Measurements from ENCODE around the gene FTSJ3. TPM values are rescaled to one million over a fixed set of nuclear protein-coding genes. Genes with fewer than 3 reads are reported as not detected.
A peak's percentile ranks its signal among the peaks of the same experiment; 100 is the strongest.

Gene FTSJ3
- total RNA-seq, 1 experiment from 2014 or later = 36.9 TPM

GRCh38 chr17:63830904-63831491, 3.5 kb upstream of the FTSJ3 start:
- CTCF ChIA-PET = no interaction called here
- POLR2A ChIA-PET (ENCODE audit: unreplicated experiment) = interaction anchor here (0.6 kb wide), 1 partner anchor 80 kb away, joined by 4 read pairs; no protein-coding TSS in a partner anchor
- peaks cover 31% of the 10 kb centered on the region for H3K36me3 ChIP-seq (ENCODE audit: low read depth)
- no peak for DNase-seq
- H3K9me3 ChIP-seq (ENCODE audit: insufficient read depth, low read depth) = no peaks in the 10 kb centered on the region
- no peaks in the 10 kb centered on the region for H3K9me2 ChIP-seq (ENCODE audit: insufficient read depth)
- H4K20me1 ChIP-seq (ENCODE audit: insufficient read depth) = peaks cover 10% of the 10 kb centered on the region; the same call in 1 of the 2 replicates
- peaks cover 41% of the 10 kb centered on the region for H3F3A ChIP-seq (ENCODE audit: insufficient read depth, low read depth)
- BruUV-seq (replicated peaks) = no TSS peak
- H3K4me3 ChIP-seq = no peak overlapping the region
- H3K4me1 ChIP-seq (replicated peaks; ENCODE audit: insufficient read depth) = peaks cover 11% of the 10 kb centered on the region
- TF ChIP-seq EZH2 (IDR thresholded peaks at IDR 0.05; ENCODE audit: low read depth) = no peak
- TF ChIP-seq CTCF (conservative IDR thresholded peaks at IDR 0.05) = no peak
- intact Hi-C loops (cut with micrococcal nuclease; ENCODE audit: unreplicated experiment) = no loop called here
- no peak overlapping the region for H3K4me2 ChIP-seq
- peaks cover 38% of the 10 kb centered on the region for H3K79me2 ChIP-seq (ENCODE audit: low read depth)
- H3K27me3 ChIP-seq (ENCODE audit: insufficient read depth, low read depth) = no peaks in the 10 kb centered on the region
- no peak overlapping the region for H2AFZ ChIP-seq
- no peak overlapping the region for H3K27ac ChIP-seq

GRCh38 chr17:63830278-63830677, 2.8 kb upstream of the FTSJ3 start:
- H3K9me2 ChIP-seq (ENCODE audit: insufficient read depth) = no peaks in the 10 kb centered on the region
- no peaks in the 10 kb centered on the region for H3K27me3 ChIP-seq (ENCODE audit: insufficient read depth, low read depth)
- CTCF ChIA-PET = no interaction called here
- DNase-seq = no peak
- peaks cover 42% of the 10 kb centered on the region for H3K79me2 ChIP-seq (ENCODE audit: low read depth)
- peaks cover 31% of the 10 kb centered on the region for H3K36me3 ChIP-seq (ENCODE audit: low read depth)
- no peak overlapping the region for H3K27ac ChIP-seq
- POLR2A ChIA-PET (ENCODE audit: unreplicated experiment) = interaction anchor here (0.6 kb wide), 1 partner anchor 79 kb away, joined by 4 read pairs; no protein-coding TSS in a partner anchor
- H3K9me3 ChIP-seq (ENCODE audit: insufficient read depth, low read depth) = no peaks in the 10 kb centered on the region
- BruUV-seq (replicated peaks) = no TSS peak
- no peak overlapping the region for H3K4me3 ChIP-seq
- no peak overlapping the region for H3K4me2 ChIP-seq
- no peak overlapping the region for H2AFZ ChIP-seq
- intact Hi-C loops (cut with micrococcal nuclease; ENCODE audit: unreplicated experiment) = no loop called here
- H4K20me1 ChIP-seq (ENCODE audit: insufficient read depth) = peaks cover 10% of the 10 kb centered on the region; the same call in 1 of the 2 replicates
- TF ChIP-seq EZH2 (IDR thresholded peaks at IDR 0.05; ENCODE audit: low read depth) (no peak), CTCF (conservative IDR thresholded peaks at IDR 0.05) (no peak)
- peaks cover 18% of the 10 kb centered on the region for H3K4me1 ChIP-seq (replicated peaks; ENCODE audit: insufficient read depth)
- H3F3A ChIP-seq (ENCODE audit: insufficient read depth, low read depth) = peaks cover 42% of the 10 kb centered on the region

- CTCF ChIA-PET = no interaction called here
- intact Hi-C loops (cut with micrococcal nuclease; ENCODE audit: unreplicated experiment) = no loop called here
These were observed 1.5 kb upstream of the FTSJ3 start for GRCh38 chr17:63828936-63829335.

More at GRCh38 chr17:63828936-63829335, 1.5 kb upstream of the FTSJ3 start:
- Histone ChIP-seq H3F3A (ENCODE audit: insufficient read depth, low read depth) (peaks cover 45% of the 10 kb centered on the region), H3K27ac (no peak overlapping the region), H3K4me1 (replicated peaks; ENCODE audit: insufficient read depth) (peaks cover 18% of the 10 kb centered on the region), H3K79me2 (ENCODE audit: low read depth) (peaks cover 51% of the 10 kb centered on the region), H3K9me2 (ENCODE audit: insufficient read depth) (no peaks in the 10 kb centered on the region), H3K36me3 (ENCODE audit: low read depth) (peaks cover 37% of the 10 kb centered on the region), H2AFZ (no peak overlapping the region), H3K9me3 (ENCODE audit: insufficient read depth, low read depth) (no peaks in the 10 kb centered on the region), H3K27me3 (ENCODE audit: insufficient read depth, low read depth) (no peaks in the 10 kb centered on the region), H3K4me2 (peak overlapping the region; percentile 86), H3K4me3 (peak overlapping the region; percentile 70; the same call in 1 of the 2 replicates), H4K20me1 (ENCODE audit: insufficient read depth) (peaks cover 10% of the 10 kb centered on the region; the same call in 1 of the 2 replicates)
- BruUV-seq (replicated peaks) = no TSS peak
- TF ChIP-seq CTCF (conservative IDR thresholded peaks at IDR 0.05) (no peak), EZH2 (IDR thresholded peaks at IDR 0.05; ENCODE audit: low read depth) (no peak)
- no peak for DNase-seq
- POLR2A ChIA-PET (ENCODE audit: unreplicated experiment) = interaction anchor here (0.6 kb wide), 1 partner anchor 14 kb away, joined by 6 read pairs; no protein-coding TSS in a partner anchor

Data from PC-9 (cell line).